ENCODE data around the gene ATP5MC3.

ATP5MC3 gene

DNA sequence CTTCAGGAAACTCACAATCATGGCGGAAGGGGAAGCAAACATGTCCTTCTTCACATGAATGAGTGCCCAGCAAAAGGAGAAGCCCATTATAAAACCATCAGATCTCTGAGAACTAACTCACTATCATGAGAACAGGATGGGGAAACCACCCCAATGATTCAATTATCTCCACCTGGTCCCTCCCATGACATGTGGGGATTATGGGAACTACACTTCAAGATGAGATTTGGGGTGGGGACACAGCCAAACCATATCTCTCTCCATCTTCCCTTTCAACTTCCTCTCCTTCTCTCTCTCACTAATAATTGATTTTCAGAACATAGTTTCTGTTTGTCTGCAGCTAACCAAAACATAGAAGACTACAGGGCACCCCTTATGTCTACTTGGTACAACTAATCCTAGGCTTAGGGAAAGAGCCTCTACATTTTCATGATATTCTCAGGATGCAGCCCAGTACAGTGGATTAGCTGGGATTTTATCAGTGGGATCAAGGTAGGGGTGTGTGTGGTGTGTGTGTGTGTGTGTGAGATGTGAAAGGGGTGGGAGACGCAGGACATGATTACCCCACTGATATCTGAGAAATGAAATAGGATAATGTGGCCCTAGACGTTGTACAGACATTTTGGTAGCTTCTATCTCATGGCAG, 10.7 kb downstream of the ATP5MC3 start:
- in situ Hi-C loops (cut with MboI; ENCODE audit: low pct_unique_long_range_greater_than_20kb, low sequenced_read_pairs, unreplicated experiment) = no loop called here
- DNase-seq (ENCODE audit: low spot score) = no peak
- TF ChIP-seq, protein P1, sequence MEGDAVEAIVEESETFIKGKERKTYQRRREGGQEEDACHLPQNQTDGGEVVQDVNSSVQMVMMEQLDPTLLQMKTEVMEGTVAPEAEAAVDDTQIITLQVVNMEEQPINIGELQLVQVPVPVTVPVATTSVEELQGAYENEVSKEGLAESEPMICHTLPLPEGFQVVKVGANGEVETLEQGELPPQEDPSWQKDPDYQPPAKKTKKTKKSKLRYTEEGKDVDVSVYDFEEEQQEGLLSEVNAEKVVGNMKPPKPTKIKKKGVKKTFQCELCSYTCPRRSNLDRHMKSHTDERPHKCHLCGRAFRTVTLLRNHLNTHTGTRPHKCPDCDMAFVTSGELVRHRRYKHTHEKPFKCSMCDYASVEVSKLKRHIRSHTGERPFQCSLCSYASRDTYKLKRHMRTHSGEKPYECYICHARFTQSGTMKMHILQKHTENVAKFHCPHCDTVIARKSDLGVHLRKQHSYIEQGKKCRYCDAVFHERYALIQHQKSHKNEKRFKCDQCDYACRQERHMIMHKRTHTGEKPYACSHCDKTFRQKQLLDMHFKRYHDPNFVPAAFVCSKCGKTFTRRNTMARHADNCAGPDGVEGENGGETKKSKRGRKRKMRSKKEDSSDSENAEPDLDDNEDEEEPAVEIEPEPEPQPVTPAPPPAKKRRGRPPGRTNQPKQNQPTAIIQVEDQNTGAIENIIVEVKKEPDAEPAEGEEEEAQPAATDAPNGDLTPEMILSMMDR (IDR thresholded peaks at IDR 0.05; ENCODE audit: extremely low read depth, insufficient read depth, missing control alignments) = no peak

DNA sequence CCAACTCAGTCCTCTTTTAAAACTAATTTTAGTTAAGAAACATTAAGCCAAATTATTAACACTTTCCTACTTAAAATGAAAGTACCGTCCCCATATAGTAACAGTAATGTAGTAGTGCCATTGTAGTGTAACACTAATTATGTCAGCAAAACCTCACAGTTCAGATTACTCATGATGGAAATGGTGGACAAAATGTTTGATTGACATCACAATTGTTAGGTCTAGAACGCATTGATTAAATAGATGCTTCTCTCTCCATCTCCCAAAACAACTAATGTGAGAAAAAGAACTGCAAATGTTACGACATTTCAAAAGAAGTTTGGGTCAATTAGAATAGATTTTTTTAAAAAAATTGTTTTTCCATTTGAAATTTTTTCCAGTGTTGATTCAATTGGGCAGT, 12.3 kb downstream of the ATP5MC3 start:
- in situ Hi-C loops (cut with MboI; ENCODE audit: low pct_unique_long_range_greater_than_20kb, low sequenced_read_pairs, unreplicated experiment) = no loop called here
- TF ChIP-seq, protein P1 (IDR thresholded peaks at IDR 0.05; ENCODE audit: extremely low read depth, insufficient read depth, missing control alignments) = no peak
- DNase-seq (ENCODE audit: low spot score) = no peak

DNA sequence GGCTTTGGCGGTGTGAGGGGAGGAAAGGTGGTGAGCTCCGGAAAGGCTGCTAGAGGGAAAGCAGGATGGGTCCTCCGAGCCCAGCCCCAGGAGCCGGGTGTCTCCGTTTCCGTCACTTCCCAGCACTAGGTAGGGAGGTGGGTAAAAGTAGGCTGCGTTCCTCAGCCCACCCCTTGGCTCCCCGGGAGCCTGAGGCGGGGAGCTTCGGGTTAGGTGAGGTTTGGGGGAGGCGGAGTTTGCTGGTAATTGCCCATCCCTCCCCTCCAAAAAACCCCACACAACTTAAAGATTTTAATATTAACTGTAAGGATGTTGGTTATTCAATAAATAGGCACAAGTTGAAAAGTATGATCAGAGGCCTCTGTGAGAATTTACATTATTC, 13.0 kb downstream of the ATP5MC3 start:
- TF ChIP-seq, protein P1 (IDR thresholded peaks at IDR 0.05; ENCODE audit: extremely low read depth, insufficient read depth, missing control alignments) = no peak
- DNase-seq (ENCODE audit: low spot score) = no peak
- in situ Hi-C loops (cut with MboI; ENCODE audit: low pct_unique_long_range_greater_than_20kb, low sequenced_read_pairs, unreplicated experiment) = no loop called here

DNA sequence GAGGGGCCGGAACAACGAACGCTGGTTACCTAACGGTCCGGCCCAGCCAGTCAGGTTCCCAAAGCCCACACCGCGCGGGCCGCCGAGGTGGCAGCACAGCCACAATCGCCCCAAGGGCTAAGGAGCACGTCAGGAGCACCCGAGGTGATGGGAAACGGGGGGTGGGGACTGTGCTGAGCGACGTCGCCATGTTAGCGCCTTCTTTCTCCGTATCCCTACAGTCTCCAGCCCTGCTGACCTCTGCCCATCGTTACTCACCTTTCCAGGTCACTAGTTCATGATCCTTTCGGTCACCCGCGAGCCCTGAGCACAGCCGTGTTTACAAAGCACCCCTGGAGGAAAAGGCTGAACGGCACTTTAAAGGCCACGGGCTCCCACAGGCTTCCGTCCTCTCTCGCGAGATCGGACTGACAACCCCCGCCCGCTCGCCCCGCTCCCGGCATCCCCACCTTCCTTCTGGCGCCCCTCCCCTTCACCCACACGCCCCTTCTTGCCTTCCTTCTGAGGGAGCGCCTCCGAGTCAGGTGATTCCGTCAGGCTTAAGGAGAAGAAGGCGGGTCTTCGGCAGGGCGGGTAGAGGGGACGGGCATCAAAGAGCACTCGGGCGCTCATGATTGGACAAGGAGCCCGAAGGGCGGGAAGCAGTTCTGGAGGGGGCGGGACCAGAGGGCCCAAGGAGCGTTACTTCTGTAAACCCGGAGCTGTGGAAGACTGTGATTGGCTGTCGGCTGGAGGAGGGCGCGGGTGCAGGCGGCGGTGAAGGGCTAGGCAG, 13.5 kb downstream of the ATP5MC3 start, which contains the start of gene ATF2:
Gene ATF2 (minus strand): TSS at position 412 of the 772 bp plus-strand sequence. CDS start 31,760 bp downstream, outside the sequence.
- peak; percentile 91 for DNase-seq (ENCODE audit: low spot score)
- TF ChIP-seq, protein P1 (IDR thresholded peaks at IDR 0.05; ENCODE audit: extremely low read depth, insufficient read depth, missing control alignments) = no peak
- in situ Hi-C loops (cut with MboI; ENCODE audit: low pct_unique_long_range_greater_than_20kb, low sequenced_read_pairs, unreplicated experiment) = no loop called here

DNA sequence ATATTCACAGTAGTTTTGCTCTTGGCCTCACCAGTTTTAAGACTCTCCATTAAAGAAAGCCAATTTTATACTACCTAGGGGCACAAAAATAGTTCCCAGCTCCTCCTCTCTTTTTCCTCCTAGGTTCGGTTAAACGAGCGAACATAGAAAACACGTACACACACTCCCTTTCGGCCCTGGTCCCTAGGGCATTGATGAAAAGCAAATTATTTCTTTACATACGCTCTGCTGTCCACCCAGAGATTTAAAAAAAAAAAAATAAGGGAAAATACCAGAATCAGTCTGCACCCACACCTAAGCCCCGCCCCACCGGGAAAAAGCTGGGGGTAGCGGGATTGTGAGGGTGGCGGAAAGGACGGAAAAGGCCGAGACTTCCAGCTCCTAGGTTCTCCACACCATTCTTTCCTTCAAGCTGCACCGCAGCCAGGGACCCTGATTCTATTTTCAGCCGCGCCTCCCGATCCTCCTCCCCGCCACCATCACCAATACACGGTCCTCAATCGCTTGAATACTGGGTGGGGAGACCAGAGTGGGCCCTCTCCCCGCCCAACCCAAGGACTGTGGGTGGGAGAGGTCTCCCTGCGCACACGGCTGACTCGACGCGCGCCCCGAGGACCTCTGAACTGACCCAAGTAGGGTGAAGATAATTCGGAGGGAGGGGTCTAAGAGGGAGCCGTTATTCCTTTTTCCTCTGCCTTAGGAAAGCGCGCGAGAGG, 14.3 kb downstream of the ATP5MC3 start:
- TF ChIP-seq, protein P1 (IDR thresholded peaks at IDR 0.05; ENCODE audit: extremely low read depth, insufficient read depth, missing control alignments) = no peak
- DNase-seq (ENCODE audit: low spot score) = peak; percentile 25
- in situ Hi-C loops (cut with MboI; ENCODE audit: low pct_unique_long_range_greater_than_20kb, low sequenced_read_pairs, unreplicated experiment) = no loop called here

DNA sequence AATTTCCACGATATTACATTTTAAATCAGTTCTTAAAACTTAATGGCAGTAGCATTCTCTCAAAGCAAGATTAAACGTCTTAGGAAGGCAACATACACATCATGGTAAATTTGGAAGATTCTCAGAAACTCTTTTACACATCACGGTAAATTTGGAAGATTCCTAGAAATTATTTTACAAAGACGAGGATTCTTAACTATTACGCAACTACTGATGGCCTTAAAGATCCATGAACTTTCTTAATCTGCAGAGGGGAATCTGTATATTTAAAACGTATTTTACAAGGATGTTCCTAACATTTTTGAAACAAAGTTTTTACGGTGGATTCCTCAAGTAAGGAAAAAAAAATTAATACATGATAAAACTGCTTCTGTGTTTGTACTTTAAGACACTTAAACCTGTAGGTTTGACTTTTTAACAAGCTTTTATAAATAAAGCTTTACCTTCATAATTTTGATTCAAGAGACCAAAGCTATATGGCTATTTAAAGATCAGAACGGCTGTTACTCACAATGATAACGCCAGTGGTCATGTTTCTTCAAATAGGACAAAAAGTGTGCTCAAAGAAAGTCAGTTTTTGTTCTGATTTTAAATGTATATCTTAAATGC, 15.2 kb downstream of the ATP5MC3 start:
- DNase-seq (ENCODE audit: low spot score) = no peak
- in situ Hi-C loops (cut with MboI; ENCODE audit: low pct_unique_long_range_greater_than_20kb, low sequenced_read_pairs, unreplicated experiment) = no loop called here
- TF ChIP-seq, protein P1 (IDR thresholded peaks at IDR 0.05; ENCODE audit: extremely low read depth, insufficient read depth, missing control alignments) = no peak
